GM18858 (cell line): Measurements from ENCODE around the gene CWC25.
"Not testable (repeated sequence)": the region's sequence is repeated elsewhere in the genome, so short reads cannot be mapped to it uniquely, and the experiment has no call there.

ENCODE experiments used
- ATAC-seq: cut with Tn5 transposase; IDR thresholded peaks from one replicate; pipeline ENCODE4 v1.9.1; 2021; ENCODE audit not compliant: unreplicated experiment

The CWC25 gene

DNA sequence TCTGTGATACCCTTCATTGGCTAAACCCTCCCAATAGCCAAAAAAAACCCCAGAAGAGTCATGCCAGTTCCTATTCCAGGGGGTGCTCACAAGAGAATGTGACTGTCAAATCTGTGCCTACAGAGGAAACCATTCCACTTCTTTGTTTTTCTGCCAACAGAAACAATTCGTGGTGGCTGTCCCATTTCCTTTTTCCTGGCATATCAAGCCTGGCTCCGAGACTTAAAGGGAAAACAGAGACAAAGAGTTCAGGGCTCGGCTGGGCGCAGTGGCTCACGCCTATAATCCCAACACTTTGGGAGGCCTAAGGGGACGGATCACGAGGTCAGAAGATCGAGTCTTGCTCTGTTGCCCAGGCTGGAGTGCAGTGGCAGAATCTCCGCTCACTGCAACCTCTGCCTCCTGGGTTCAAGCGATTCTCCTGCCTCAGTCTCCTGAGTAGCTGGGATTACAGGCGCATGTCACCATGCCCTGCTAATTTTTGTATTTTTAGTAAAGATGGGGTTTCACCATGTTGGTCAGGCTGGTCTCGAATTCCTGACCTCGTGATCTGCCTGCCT is 34.9 kb downstream of the CWC25 start:
- ATAC-seq = not testable (repeated sequence)

DNA sequence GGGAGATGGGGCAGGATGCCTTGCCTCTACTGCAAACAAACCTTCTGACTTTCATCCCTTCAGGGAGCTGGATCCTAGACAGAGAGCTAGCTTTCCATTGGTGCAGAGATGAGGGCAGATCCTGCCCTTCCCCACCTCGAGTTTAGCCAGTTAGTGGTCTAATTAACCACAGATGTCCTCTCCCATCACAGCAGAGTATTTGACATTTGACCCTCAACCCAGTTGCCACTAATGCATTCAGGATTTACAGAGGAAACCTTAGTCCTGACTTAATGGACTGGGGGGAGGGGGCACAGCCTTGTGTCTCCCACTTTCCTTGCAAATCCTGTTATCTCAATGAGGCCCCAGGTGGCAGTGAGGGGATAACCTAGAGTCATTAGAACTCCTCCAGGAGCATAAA is 35.9 kb downstream of the CWC25 start:
- no peak for ATAC-seq

DNA sequence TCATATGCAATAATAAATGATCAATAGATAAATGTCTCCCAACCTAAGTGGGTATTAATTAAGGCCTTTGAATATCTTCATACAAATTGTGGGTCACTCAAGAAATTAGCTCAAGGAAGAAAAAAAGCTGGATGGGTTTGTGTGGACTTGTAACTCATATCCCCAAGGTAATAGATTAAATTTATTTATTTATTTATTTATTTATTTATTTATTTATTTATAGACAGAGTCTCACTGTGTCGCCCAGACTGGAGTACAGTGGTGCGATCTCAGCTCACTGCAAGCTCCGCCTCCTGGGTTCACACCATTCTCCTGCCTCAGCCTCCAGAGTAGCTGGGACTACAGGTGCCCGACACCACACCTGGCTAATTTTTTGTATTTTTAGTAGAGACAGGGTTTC is 37.1 kb downstream of the CWC25 start:
- ATAC-seq = not testable (repeated sequence)

DNA sequence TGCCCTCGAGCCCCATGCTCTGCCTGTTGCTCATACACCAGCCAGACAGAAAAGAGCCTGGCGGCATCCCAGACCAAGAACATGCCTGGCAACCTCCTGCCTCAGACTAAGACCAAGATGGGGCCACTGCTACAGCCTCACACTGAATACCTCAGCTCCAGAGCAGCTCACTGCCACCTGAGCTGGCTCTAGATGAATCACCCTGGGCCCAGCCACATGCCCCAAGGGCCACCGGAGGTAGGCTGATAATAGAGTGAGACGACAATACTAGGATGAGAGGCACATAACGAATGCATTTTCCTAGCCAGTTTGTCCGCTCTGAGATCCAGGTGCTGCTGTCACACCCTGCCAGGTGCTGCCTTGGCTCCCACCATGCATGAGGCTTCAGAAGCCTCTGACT is 38.7 kb downstream of the CWC25 start:
- no peak for ATAC-seq

DNA sequence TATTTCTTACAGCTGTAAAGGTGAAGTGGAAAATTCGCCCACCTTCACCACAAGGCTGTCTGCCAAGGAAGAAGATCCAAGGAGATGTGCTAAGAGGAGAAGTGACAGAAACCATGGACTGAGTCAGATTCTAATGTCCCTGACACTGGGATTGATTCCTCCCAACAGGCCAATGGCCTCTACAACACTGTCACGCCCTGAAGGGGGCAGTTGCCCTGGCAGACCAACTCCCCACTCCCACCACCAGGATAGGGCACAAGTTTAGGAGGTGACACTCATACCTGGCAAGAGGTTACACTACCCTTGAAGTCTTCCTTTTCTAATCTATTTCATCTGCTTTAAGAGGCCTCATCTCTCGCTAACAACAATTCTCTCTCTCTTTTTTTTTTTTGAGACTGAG is 41.9 kb downstream of the CWC25 start:
- no peak for ATAC-seq

DNA sequence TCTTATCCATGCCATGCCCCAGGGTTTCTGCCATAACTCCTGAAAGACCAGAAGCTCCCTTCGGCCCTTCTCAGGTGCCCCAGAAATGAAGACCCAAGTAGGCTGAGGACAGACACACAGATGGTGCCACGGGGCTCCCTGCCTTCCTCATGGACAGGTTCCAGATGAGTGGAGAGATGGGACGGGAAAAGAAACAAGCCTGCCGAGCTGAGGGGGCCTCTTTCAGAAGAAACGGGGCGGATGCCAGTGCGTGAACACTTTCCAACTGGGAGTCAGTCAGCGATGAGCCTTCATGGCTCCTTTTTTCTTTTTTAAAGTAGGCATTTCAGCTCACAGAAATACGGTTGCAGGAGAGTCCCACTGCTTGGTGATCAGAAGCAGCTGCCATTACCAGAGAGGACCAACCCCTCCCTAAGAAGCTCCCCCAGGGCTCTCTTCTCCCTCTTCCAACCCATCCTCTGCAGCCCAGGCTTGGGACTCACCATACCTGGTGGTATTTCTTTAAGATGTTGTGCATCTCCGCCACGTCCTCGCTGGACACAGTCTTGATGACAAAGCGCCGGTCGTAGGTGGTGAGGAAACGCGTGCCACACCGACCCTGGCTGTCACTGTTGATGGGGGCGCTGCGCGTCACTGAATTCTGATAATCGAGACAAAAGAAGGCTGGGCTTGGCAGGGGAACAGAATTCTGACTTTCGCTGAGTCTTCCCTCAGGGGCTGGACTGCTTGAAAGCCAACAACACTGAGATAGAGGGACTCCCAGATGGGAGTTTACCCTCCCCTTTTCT is 45.0 kb downstream of the CWC25 start:
- no peak for ATAC-seq

DNA sequence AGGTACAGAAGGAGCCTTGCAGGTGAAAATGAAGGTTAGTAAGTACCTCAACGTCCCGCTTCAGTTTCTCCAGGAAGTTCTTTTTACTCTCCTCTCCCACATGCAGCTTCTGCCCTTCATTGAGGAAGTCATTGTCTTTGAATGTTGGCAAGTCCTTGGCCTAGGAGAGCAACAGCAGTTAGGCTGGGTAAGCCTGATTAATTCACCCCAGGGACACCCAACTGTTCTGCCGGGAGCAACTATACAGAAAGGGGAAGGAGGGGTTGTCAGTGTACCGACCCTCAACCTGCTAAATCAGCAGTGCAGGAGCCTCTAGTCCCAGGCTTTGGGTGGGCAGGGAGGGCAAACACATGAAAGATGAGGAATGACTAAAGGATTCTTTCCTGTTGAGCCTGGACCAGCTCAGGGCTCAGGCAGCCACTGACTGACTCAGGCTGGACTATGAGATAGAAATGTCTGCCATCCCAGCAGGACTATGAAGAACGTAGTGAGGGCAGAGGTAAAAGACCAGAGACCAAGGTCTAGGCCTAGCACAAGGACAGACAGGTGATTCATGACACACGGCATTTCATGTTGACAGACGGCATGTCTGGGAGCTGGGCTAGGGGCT is 47.4 kb downstream of the CWC25 start:
- ATAC-seq = no peak

DNA sequence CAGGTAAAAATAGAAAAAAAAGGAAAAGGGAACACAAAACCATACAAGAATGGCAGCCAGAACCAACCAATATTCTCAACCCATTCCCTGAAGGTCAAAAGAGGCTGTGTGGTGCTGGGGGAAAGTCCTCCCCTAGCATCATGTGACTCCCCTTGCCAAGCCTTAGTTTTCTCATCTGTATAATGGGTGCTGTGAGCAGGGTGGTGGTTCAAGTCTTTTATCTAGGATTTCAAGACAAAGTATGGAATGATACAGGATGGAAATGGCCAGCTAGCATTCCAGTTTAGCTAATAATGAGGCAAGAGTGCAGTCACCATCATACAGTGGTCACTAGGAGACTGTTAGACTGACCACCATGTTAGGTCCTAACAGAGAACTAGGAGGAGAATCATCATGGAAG is 51.9 kb downstream of the CWC25 start:
- ATAC-seq = no peak

DNA sequence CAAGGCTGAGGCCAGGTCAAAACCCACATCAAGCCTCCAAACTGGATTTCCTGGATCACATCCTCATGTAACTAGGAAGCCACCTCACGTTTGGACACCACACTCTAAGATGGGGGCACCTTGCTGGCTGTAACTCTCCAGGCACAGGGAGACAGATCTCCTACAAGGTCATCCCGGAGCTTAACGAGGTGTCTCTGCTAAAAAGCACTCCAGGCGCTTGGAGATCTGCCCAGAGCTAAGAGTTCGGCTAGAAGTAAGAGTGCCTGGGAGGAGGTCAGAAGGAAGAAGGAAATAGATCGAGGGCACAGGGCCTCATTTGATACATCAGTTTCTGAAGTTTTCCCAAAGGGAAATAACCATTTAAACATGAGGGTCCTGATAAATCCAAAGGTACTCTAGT is 56.7 kb downstream of the CWC25 start:
- ATAC-seq = no peak

DNA sequence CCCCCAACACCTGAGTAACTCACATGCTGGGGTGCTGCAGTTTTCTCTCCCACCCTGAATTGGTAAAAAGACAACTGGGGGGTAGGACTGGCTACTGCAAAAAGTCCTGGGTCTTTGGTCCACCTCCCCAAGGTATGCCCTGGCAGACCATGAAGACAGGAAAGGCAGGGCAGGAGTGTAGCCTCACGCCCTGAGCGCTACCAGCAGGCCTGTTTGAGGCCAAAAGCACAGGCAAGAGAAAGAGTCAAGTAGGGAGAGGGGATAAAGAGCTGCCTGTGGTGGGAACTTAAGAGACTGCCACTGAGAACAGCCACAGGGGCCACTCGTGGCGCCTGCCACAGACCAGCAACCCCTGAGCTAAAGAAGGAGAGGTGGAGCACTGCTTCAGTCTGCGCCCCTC is 58.8 kb downstream of the CWC25 start:
- ATAC-seq = no peak

DNA sequence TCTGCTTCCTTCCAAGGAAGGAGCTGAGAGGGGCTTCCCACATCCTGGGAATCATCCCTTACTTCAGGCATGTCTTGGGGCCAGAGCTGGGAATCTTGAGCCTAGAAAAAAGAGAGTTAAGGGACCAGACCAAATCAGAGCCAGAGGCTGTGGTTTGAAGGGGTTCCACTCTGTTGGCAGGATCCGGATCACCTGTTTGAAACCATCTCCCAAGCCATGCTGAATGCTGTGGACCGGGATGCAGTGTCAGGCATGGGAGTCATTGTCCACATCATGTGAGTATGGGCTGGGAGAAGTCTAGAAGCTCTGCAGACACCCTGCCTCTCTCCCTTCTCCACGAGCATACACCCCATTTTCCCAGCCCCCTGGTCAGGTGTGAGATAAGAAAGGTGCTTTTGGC is 62.9 kb downstream of the CWC25 start:
- ATAC-seq = no peak

DNA sequence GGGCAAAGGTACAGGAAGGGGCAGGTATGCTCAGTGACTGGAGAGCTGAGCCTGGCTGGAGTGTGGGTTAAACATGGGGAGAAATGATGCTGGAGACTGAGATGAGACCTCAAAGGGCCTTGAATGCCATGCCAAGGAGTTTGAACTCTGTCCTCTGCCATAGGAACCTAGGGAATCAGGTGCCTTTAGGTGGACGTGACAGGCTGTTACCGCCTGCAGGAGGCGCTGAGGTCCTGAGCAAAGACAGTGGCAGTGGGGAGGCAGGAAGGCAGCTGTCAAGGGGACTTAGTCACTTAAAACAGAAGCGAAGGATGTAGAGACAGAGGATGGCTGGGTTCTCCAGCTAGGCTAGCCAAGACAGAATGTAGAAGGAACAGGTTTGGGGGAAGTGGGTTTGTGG is 63.5 kb downstream of the CWC25 start:
- ATAC-seq = no peak

DNA sequence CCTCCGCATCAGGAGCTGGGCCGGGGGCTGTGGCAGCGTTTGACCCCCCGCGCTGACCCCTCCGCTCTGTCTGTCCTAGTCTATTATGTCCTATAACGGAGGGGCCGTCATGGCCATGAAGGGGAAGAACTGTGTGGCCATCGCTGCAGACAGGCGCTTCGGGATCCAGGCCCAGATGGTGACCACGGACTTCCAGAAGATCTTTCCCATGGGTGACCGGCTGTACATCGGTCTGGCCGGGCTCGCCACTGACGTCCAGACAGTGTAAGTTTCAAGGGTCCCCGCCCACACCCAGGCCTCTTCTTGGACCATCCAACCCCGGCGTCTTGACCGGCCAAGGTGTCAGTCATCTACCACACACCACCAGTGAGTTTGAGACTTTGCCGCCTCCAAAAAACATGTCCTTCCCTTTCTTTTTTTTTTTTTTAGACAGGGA is 72.0 kb downstream of the CWC25 start:
- no peak for ATAC-seq

DNA sequence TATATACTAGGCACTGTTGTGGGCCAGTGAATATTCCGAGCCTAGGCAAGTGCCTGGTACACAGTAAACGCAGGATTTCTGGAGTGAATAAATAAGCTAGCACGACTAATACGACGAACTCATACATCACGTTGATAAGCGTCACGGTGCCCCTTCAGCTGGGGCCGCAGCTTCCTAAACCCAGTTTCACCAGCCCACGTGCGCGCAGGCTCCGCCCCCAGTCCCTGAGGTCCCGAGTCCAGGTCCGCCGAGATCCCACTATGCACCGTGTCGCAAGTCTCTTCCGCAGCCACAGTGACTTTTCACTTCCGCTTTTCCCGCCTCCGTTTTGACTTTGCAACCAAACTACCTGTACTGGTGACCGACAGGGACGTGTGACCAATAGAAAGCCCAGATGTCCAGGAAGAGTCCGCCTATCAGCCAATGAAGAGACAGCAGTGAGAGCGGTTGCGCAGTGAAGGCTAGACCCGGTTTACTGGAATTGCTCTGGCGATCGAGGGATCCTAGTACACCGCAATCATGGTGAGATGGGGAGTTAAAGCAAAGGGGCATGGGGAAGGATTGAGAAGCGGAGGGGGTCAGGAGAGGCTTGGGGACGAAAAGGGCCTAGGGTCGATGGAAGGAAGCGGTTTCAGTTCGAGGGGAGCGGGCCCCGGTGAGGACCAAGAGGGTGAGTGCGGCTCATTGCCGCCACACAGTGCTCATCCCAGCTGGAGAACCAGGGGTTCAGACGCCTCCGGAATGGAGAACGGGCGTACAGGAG is 72.6 kb downstream of the CWC25 start, which contains the start of gene PSMB3:
TSS of gene PSMB3 (plus strand) at position 434 of the 763 bp plus-strand sequence. CDS start at position 520, 86 bp downstream.
- ATAC-seq = peak; percentile 62

DNA sequence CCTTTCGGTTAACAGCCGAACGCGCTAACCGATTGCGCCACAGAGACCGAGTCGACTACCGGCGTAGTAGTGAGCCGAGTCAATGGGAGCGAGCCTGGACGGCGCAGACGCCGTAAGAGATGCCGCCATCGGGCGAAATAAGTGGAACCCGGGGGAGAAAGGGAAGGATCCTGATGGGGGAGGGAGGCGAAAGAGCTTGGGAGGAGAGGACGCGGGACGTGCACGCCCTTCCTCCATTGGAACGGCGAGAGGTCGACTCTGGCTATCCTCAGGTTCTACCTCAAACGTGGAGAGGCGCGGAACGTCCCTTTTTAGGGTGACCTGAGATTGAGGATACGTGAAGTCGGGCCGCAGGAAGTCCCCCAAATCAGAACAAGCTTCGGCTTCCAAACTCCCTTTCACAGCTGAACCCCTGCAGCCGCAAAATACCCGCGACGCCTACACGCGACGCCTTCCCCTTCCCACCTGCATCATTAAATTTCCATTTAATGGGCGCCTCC is 73.3 kb downstream of the CWC25 start:
- ATAC-seq = no peak

DNA sequence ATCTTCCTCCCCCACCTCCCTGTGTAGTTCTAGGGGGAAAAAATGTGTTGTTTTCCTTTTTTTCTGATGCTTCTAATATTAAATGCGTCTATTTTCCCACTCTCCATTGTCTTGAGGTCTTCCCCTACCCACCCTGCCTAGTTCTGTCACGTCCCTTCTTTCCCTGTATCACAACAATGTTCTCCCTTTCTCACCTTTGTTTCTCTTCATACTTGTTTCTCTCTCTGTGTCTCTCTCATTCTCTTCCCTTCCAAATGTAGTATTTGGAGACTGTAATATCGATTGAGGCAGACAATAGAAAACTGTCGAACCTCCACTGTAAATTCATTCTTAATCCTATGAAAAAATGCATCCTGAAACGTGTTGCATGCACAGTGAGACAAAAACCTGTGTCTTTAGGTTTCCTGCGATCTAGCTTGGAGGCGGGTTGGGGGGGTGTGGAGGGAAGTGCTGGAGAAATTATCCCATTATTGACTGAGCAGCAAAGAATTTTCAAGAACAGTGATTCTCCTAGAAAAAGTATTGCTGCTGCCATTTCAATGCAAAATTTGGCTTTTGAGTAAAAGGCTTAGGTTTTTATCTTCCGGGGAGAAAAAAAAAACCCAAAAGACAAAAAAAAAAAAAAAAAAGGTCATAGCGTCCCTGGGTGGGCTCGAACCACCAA is 73.8 kb downstream of the CWC25 start:
- ATAC-seq = no peak
